ENCODE results near the gene CASZ1.
A peak's percentile ranks its signal among the peaks of the same experiment; 100 is the strongest.

The CASZ1 gene

GRCh38 chr1:10703702-10704101 lies 92.7 kb downstream of the CASZ1 start:
- DNase-seq: no peak

GRCh38 chr1:10701145-10701544 lies 95.3 kb downstream of the CASZ1 start:
- peak; percentile 51 for DNase-seq

- DNase-seq: no peak
Measured at GRCh38 chr1:10699470-10699835, 97.0 kb downstream of the CASZ1 start.

- DNase-seq: no peak
Measured at GRCh38 chr1:10698726-10699469, 97.5 kb downstream of the CASZ1 start.

GRCh38 chr1:10697621-10698160 lies 98.8 kb downstream of the CASZ1 start:
- DNase-seq: no peak

GRCh38 chr1:10696977-10697376 lies 99.5 kb downstream of the CASZ1 start:
- DNase-seq: no peak

GRCh38 chr1:10694633-10695627 lies 101.5 kb downstream of the CASZ1 start:
- DNase-seq: peak; percentile 85

- DNase-seq: peak; percentile 82
Measured at GRCh38 chr1:10694274-10694632, 102.2 kb downstream of the CASZ1 start.

- DNase-seq: peak; percentile 33
Measured at GRCh38 chr1:10693497-10694273, 102.8 kb downstream of the CASZ1 start.

- no peak for DNase-seq
Measured at GRCh38 chr1:10693152-10693496, 103.3 kb downstream of the CASZ1 start.

GRCh38 chr1:10692401-10693021 lies 103.9 kb downstream of the CASZ1 start:
- peak; percentile 66 for DNase-seq

GRCh38 chr1:10691740-10692125 lies 104.7 kb downstream of the CASZ1 start:
- no peak for DNase-seq

GRCh38 chr1:10691075-10691739 lies 105.2 kb downstream of the CASZ1 start:
- no peak for DNase-seq

- no peak for DNase-seq
Measured at GRCh38 chr1:10690484-10690883, 106.0 kb downstream of the CASZ1 start.

GRCh38 chr1:10688409-10688786 lies 108.0 kb downstream of the CASZ1 start:
- no peak for DNase-seq

GRCh38 chr1:10687782-10688408 lies 108.6 kb downstream of the CASZ1 start:
- DNase-seq: no peak

- no peak for DNase-seq
Measured at GRCh38 chr1:10687251-10687651, 109.2 kb downstream of the CASZ1 start.

GRCh38 chr1:10686404-10687040 lies 109.9 kb downstream of the CASZ1 start:
- no peak for DNase-seq

GRCh38 chr1:10685808-10686403 lies 110.5 kb downstream of the CASZ1 start:
- no peak for DNase-seq

- no peak for DNase-seq
Measured at GRCh38 chr1:10685196-10685807, 111.1 kb downstream of the CASZ1 start.

Measured in NCI-H1105 treated with DMSO at 0.1 percent for 48 hours (cell line).